HepG2 (cell line): ENCODE data around the gene VPS4A. TPM values are rescaled to one million over a fixed set of nuclear protein-coding genes. Genes with fewer than 3 reads are reported as not detected.
A peak's percentile ranks its signal among the peaks of the same experiment; 100 is the strongest.

Source experiments
- BCL6 ChIP-seq: IDR thresholded peaks from 2 replicates; pipeline ENCODE4 v1.6.1; 2016; ENCODE audit warnings: missing genetic modification reagents, missing compliant biosample characterization
- FOXA3 ChIP-seq: IDR thresholded peaks from 2 replicates; pipeline ENCODE4 v1.6.1; 2016; ENCODE audit warnings: missing genetic modification reagents, missing compliant biosample characterization
- FOXJ3 ChIP-seq: sonication (generic); formaldehyde crosslinking; IDR thresholded peaks from 2 replicates; pipeline ENCODE4 v1.4.0; 2020; ENCODE audit warnings: missing genetic modification reagents, mild to moderate bottlenecking, borderline replicate concordance
- GATAD1 ChIP-seq: IDR thresholded peaks from 2 replicates; pipeline ENCODE4 v1.6.1; 2016; ENCODE audit warnings: missing genetic modification reagents, missing compliant biosample characterization
- HBP1 ChIP-seq: IDR thresholded peaks from 2 replicates; pipeline ENCODE4 v1.6.1; 2016; ENCODE audit warnings: low read depth, control low read depth
- HNRNPL ChIP-seq: fragments of 200-400 bp; formaldehyde crosslinking; IDR thresholded peaks from 2 replicates; pipeline ENCODE4 v1.6.1; 2017; ENCODE audit warnings: mild to moderate bottlenecking, low read depth, low read length
- KDM1A ChIP-seq: IDR thresholded peaks from 2 replicates; pipeline ENCODE4 v1.6.1; 2016; ENCODE audit warnings: missing compliant biosample characterization
- MIXL1 ChIP-seq: IDR thresholded peaks from 2 replicates; pipeline ENCODE4 v1.6.1; 2016
- NFATC3 ChIP-seq: sonication (generic); formaldehyde crosslinking; IDR thresholded peaks from 2 replicates; pipeline ENCODE4 v1.5.1; 2020; ENCODE audit warnings: mild to moderate bottlenecking, missing genetic modification reagents
- NFIC ChIP-seq: IDR thresholded peaks from 2 replicates; pipeline ENCODE4 v1.6.1; 2012; ENCODE audit warnings: mild to moderate bottlenecking, low read length, inconsistent platforms
- NFYB ChIP-seq: sonication (generic); formaldehyde crosslinking; IDR thresholded peaks from 2 replicates; pipeline ENCODE4 v1.4.0; 2020; ENCODE audit warnings: missing genetic modification reagents
- NR2F1 ChIP-seq, 2 experiments: fragments of 450-650 bp in 1 of 2; formaldehyde crosslinking in 1 of 2; IDR thresholded peaks; 2 replicates each; pipeline versions ENCODE4 v1.5.0 to v1.6.1; 2016 to 2020; ENCODE audit warnings: mild to moderate bottlenecking in 1 of 2, missing compliant biosample characterization in 1 of 2, missing genetic modification reagents in 1 of 2, moderate library complexity in 1 of 2
- PHB2 ChIP-seq: fragments of 450-650 bp; IDR thresholded peaks from 2 replicates; pipeline ENCODE4 v1.6.1; 2018; ENCODE audit not compliant: partially characterized antibody
- POLR2A ChIP-seq, 2 experiments: IDR thresholded peaks; 2 replicates each; pipeline ENCODE4 v1.6.1; 2011; ENCODE audit warnings: low read depth in 2 of 2, low read length in 2 of 2, mild to moderate bottlenecking in 1 of 2, moderate library complexity in 1 of 2; ENCODE audit not compliant: insufficient read depth in 1 of 2
- RBAK ChIP-seq: sonication (generic); formaldehyde crosslinking; IDR thresholded peaks from 2 replicates; pipeline ENCODE4 v1.5.1; 2020; ENCODE audit warnings: mild to moderate bottlenecking, missing genetic modification reagents
- SIX1 ChIP-seq: sonication (generic); formaldehyde crosslinking; IDR thresholded peaks from 2 replicates; pipeline ENCODE4 v1.4.0; 2020; ENCODE audit warnings: missing genetic modification reagents, borderline replicate concordance
- ZFP90 ChIP-seq: sonication (generic); formaldehyde crosslinking; IDR thresholded peaks from 2 replicates; pipeline ENCODE4 v1.8.0; 2022; ENCODE audit warnings: missing genetic modification reagents, mild to moderate bottlenecking, inconsistent platforms, borderline replicate concordance
- ZNF136 ChIP-seq: sonication (generic); formaldehyde crosslinking; IDR thresholded peaks from 2 replicates; pipeline ENCODE4 v1.8.1; 2022; ENCODE audit warnings: low read depth, mild to moderate bottlenecking, moderate library complexity, missing genetic modification reagents
- ZNF430 ChIP-seq: sonication (generic); formaldehyde crosslinking; IDR thresholded peaks from 2 replicates; pipeline ENCODE4 v1.9.0; 2021; ENCODE audit warnings: mild to moderate bottlenecking, missing genetic modification reagents
- ZNF552 ChIP-seq: sonication (generic); formaldehyde crosslinking; IDR thresholded peaks from 2 replicates; pipeline ENCODE4 v1.9.0; 2022; ENCODE audit warnings: missing genetic modification reagents, mild to moderate bottlenecking, borderline replicate concordance
- ZNF563 ChIP-seq: sonication (generic); formaldehyde crosslinking; IDR thresholded peaks from 2 replicates; pipeline ENCODE4 v1.8.0; 2022; ENCODE audit warnings: mild to moderate bottlenecking, moderate library complexity, missing genetic modification reagents
- ZNF569 ChIP-seq: sonication (generic); formaldehyde crosslinking; IDR thresholded peaks from 2 replicates; pipeline ENCODE4 v1.5.0; 2020; ENCODE audit warnings: mild to moderate bottlenecking, missing genetic modification reagents, moderate library complexity, borderline replicate concordance
- polyA plus RNA-seq, 8 experiments: library from polyadenylated mRNA; depleted of rRNA in 3 of 8; stranded (reverse) in 7 of 8; unstranded in 1 of 8; fragments of >200 nt; fragmentation: Illumina TruSeq in 4 of 8; extraction: Trizol in 4 of 8; gene quantifications; 2 replicates each; pipeline versions ENCODE4 v1.2.1 to v1.2.3, GENCODE V29; 2011 to 2016; ENCODE audit warnings: low read depth in 4 of 8, missing spikeins in 1 of 8, mixed read lengths in 1 of 8; ENCODE audit not compliant: insufficient read depth in 1 of 8
- total RNA-seq, 5 experiments: library from RNA; depleted of rRNA; stranded (reverse); fragments of >200 nt; fragmentation: Illumina TruSeq; extraction: Trizol; gene quantifications; 2 replicates each; pipeline ENCODE4 v1.2.3, GENCODE V29; 2016; ENCODE audit warnings: low read depth in 1 of 5
- TF ChIP-seq, protein P1 (sequence below): IDR thresholded peaks from 2 replicates; pipeline ENCODE4 v1.6.1; 2012; ENCODE audit warnings: low read length, improper control_type of control experiment
- TF ChIP-seq, protein P2 (sequence below): sonication (generic); formaldehyde crosslinking; conservative IDR thresholded peaks from 2 replicates; pipeline ENCODE4 v1.4.0; 2020; ENCODE audit warnings: missing genetic modification reagents
- TF ChIP-seq, protein P3 (sequence below): IDR thresholded peaks from 2 replicates; pipeline ENCODE4 v1.6.1; 2016

The VPS4A gene
- total and polyA plus RNA-seq, 2 of the 13 experiments (the other 11 are each of a cell fraction or from before 2014, with no cell fraction given) = 13.2 to 27.9 TPM

DNA sequence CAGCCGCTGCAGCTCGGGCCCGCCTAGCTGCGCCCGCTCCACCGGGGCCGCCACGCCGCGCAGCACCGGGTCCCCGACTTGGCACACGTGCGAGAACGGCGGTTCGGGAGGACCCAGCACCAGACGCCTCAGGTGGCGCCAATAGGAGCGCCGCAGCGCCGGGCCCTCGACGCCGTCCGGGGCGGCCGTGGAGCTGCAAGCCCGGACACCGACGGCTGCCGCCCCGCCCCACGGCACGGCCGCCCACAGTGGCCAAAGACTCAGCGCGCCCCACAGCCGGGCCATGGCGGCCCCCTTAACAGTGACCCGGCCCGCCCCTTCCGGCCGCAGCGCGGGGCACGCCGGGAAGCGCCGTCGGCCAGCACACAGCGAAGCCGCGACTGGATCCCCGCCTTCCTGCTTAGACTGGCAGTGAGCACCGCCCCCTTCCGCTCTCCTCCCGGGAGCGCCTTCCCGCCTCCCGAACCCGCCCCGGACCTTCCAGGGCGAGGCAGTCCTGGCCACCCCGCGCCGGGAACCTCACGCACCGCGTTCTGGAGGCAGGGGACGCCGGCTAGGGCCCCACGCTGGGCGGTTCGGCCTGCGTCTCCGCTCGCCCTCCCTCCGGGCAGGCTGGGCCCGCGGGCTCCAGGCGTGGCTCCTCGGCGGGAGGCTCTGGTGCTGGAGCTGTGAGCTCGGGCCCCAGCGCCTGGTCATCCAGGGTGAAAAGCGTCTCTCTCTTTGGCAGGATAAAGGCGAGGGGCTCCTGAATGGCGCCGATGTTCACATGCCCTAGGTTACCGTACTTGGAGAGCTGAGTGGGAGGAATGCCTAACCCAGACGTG is 19.3 kb downstream of the VPS4A start, which contains the start of gene PDF (continued):
- TF ChIP-seq HBP1 (CRISPR knock-in tag) = 0 out of 2 replicates have a peak, but pooled peaks have one; percentile 19
- peak; percentile 48; the same call in 1 of the 2 replicates for TF ChIP-seq NFATC3 (CRISPR knock-in tag)
- peak; percentile 74 for TF ChIP-seq BCL6
- TF ChIP-seq, protein P1, sequence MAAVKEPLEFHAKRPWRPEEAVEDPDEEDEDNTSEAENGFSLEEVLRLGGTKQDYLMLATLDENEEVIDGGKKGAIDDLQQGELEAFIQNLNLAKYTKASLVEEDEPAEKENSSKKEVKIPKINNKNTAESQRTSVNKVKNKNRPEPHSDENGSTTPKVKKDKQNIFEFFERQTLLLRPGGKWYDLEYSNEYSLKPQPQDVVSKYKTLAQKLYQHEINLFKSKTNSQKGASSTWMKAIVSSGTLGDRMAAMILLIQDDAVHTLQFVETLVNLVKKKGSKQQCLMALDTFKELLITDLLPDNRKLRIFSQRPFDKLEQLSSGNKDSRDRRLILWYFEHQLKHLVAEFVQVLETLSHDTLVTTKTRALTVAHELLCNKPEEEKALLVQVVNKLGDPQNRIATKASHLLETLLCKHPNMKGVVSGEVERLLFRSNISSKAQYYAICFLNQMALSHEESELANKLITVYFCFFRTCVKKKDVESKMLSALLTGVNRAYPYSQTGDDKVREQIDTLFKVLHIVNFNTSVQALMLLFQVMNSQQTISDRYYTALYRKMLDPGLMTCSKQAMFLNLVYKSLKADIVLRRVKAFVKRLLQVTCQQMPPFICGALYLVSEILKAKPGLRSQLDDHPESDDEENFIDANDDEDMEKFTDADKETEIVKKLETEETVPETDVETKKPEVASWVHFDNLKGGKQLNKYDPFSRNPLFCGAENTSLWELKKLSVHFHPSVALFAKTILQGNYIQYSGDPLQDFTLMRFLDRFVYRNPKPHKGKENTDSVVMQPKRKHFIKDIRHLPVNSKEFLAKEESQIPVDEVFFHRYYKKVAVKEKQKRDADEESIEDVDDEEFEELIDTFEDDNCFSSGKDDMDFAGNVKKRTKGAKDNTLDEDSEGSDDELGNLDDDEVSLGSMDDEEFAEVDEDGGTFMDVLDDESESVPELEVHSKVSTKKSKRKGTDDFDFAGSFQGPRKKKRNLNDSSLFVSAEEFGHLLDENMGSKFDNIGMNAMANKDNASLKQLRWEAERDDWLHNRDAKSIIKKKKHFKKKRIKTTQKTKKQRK = no peak
- TF ChIP-seq ZFP90 (CRISPR knock-in tag) = peak; percentile 92
- TF ChIP-seq SIX1 (CRISPR knock-in tag) = no peak
- TF ChIP-seq KDM1A (CRISPR knock-in tag) = 0 out of 2 replicates have a peak, but pooled peaks have one; percentile 56
- TF ChIP-seq, protein P2, sequence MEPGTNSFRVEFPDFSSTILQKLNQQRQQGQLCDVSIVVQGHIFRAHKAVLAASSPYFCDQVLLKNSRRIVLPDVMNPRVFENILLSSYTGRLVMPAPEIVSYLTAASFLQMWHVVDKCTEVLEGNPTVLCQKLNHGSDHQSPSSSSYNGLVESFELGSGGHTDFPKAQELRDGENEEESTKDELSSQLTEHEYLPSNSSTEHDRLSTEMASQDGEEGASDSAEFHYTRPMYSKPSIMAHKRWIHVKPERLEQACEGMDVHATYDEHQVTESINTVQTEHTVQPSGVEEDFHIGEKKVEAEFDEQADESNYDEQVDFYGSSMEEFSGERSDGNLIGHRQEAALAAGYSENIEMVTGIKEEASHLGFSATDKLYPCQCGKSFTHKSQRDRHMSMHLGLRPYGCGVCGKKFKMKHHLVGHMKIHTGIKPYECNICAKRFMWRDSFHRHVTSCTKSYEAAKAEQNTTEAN (CRISPR knock-in tag) = 0 out of 2 replicates have a peak, but pooled peaks have one; percentile 72
- peak; percentile 53 for TF ChIP-seq NFYB
- TF ChIP-seq, protein P3, sequence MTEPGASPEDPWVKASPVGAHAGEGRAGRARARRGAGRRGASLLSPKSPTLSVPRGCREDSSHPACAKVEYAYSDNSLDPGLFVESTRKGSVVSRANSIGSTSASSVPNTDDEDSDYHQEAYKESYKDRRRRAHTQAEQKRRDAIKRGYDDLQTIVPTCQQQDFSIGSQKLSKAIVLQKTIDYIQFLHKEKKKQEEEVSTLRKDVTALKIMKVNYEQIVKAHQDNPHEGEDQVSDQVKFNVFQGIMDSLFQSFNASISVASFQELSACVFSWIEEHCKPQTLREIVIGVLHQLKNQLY (CRISPR knock-in tag) = peak; percentile 68; the same call in 1 of the 2 replicates
- peak; percentile 92 for TF ChIP-seq GATAD1 (CRISPR knock-in tag)
- no peak for TF ChIP-seq ZNF552
- no peak for TF ChIP-seq FOXJ3
- TF ChIP-seq ZNF563 (CRISPR knock-in tag) = peak; percentile 90; the same call in 1 of the 2 replicates
- TF ChIP-seq ZNF430 (CRISPR knock-in tag) = no peak; the same call in 1 of the 2 replicates
- TF ChIP-seq NR2F1 (CRISPR knock-in tag; IDR thresholded peaks at IDR 0.05) = no peak
- TF ChIP-seq FOXA3 (CRISPR knock-in tag) = peak; percentile 67; the same call in 1 of the 2 replicates
- TF ChIP-seq ZNF569 (CRISPR knock-in tag) = no peak
- TF ChIP-seq POLR2A (IDR thresholded peaks at IDR 0.05; ENCODE audit: insufficient read depth in 1 of 2, low read depth in 2 of 2, low read length in 2 of 2) = peak; percentile 79 to 96
- peak; percentile 80; the same call in 1 of the 2 replicates for TF ChIP-seq MIXL1 (CRISPR knock-in tag)
- TF ChIP-seq PHB2 = no peak
- TF ChIP-seq ZNF136 (CRISPR knock-in tag) = peak; percentile 92
- no peak; the same call in 1 of the 2 replicates for TF ChIP-seq RBAK
- TF ChIP-seq NFIC = no peak
- TF ChIP-seq HNRNPL = no peak
